Measurements from ENCODE around the gene FAM241B.

The FAM241B gene

GRCh38 chr10:69634759-69635425 is 4.8 kb downstream of the FAM241B start:
- DNase-seq (ENCODE audit: low read depth in 2 of 2): no peak

- DNase-seq (ENCODE audit: low read depth in 2 of 2): no peak
These were observed 5.6 kb downstream of the FAM241B start for GRCh38 chr10:69635428-69636272.

GRCh38 chr10:69636273-69636575 is 6.2 kb downstream of the FAM241B start:
- no peak for DNase-seq (ENCODE audit: low read depth in 2 of 2)

- no peak for DNase-seq (ENCODE audit: low read depth in 2 of 2)
These were observed 6.9 kb downstream of the FAM241B start for GRCh38 chr10:69636626-69637605.

GRCh38 chr10:69638642-69639041 is 8.6 kb downstream of the FAM241B start:
- DNase-seq (ENCODE audit: low read depth in 2 of 2): no peak

GRCh38 chr10:69639291-69640195 is 9.5 kb downstream of the FAM241B start:
- DNase-seq (ENCODE audit: low read depth in 2 of 2): peak; percentile 1 to 5

GRCh38 chr10:69640196-69640980 is 10.3 kb downstream of the FAM241B start:
- no peak for DNase-seq (ENCODE audit: low read depth in 2 of 2)

GRCh38 chr10:69641261-69641980 is 11.4 kb downstream of the FAM241B start:
- no peak for DNase-seq (ENCODE audit: low read depth in 2 of 2)

GRCh38 chr10:69642747-69643146 is 12.7 kb downstream of the FAM241B start:
- DNase-seq (ENCODE audit: low read depth in 2 of 2): no peak

GRCh38 chr10:69643779-69644657 is 14.0 kb downstream of the FAM241B start:
- DNase-seq (ENCODE audit: low read depth in 2 of 2): no peak

GRCh38 chr10:69644658-69645295 is 14.7 kb downstream of the FAM241B start:
- peak; percentile 10 to 17 for DNase-seq (ENCODE audit: low read depth in 2 of 2)

- no peak for DNase-seq (ENCODE audit: low read depth in 2 of 2)
These were observed 15.5 kb downstream of the FAM241B start for GRCh38 chr10:69645296-69646184.

GRCh38 chr10:69646185-69647060 is 16.4 kb downstream of the FAM241B start:
- DNase-seq (ENCODE audit: low read depth in 2 of 2): no peak

- DNase-seq (ENCODE audit: low read depth in 2 of 2): no peak
These were observed 17.1 kb downstream of the FAM241B start for GRCh38 chr10:69647126-69647525.

GRCh38 chr10:69647819-69648218 is 17.8 kb downstream of the FAM241B start:
- DNase-seq (ENCODE audit: low read depth in 2 of 2): no peak

GRCh38 chr10:69648461-69648860 is 18.4 kb downstream of the FAM241B start:
- no peak for DNase-seq (ENCODE audit: low read depth in 2 of 2)

Measured in fibroblast of skin of left biceps (primary cell).